Epithelial cell of proximal tubule (primary cell): ENCODE results near the gene FER. TPM values are rescaled to one million over a fixed set of nuclear protein-coding genes. Genes with fewer than 3 reads are reported as not detected.

Experiments
- DNase-seq: peaks from one replicate; pipeline ENCODE4 v3.0.0-alpha.2; 2011; ENCODE audit warnings: low read depth
- H3K4me3 ChIP-seq: 2 replicates; pipeline ENCODE4 v1.5.1; 2011; ENCODE audit warnings: low read depth, mild to moderate bottlenecking, low read length
- CTCF ChIP-seq: conservative IDR thresholded peaks from 2 replicates; pipeline ENCODE4 v1.5.1; 2012; ENCODE audit warnings: low read depth, mild to moderate bottlenecking, low read length
- total RNA-seq: library from RNA; depleted of rRNA; stranded (reverse); fragments of >200 nt; gene quantifications from 2 replicates; pipeline ENCODE4 v1.2.3, GENCODE V29; 2015

Gene FER
- total RNA-seq, 1 donor from 2014 or later = 10.1 TPM

DNA sequence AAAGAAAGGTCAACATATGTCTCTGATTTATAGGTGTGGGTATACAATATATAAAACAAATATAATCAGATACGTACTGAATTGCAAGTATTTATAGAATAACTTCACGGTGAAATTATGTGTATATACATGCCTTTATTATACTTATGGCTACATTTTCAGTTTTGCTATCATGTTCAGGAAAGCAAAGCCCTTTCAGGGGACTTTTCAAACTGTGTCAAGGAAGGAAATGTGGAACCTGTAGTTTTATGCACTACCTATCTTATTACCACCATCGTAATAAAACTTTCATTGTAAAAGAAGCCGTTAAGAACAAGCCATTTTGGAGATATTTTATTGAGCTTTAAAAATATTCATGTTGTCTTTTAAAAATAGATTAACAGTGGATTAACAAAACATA is 404.9 kb downstream of the FER start:
- DNase-seq = no peak
- no peak overlapping the region for H3K4me3 ChIP-seq
- no peak for TF ChIP-seq CTCF

- DNase-seq = no peak
- TF ChIP-seq CTCF = no peak
- H3K4me3 ChIP-seq = no peak overlapping the region
These were observed 407.9 kb downstream of the FER start for GRCh38 chr5:109155625-109156024.

DNA sequence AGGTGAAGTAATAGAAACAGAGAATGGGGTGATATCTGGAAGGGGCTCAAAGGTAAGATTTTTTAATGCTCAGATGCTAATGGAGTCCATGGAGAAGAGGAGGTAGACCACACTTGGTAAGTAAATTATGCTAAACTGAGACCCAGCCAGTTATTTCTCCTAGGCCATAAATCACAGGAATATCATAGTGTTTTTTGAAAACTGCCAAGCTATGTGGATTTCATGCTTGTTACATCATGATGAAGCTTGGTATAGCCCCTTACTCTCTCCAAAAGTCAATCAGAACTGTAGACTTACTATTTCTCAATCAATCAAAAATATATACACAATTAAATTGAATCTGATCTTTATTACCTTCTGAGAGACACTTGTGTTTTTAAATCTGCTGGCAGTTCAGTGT is 409.2 kb downstream of the FER start:
- no peak overlapping the region for H3K4me3 ChIP-seq
- no peak for DNase-seq
- no peak for TF ChIP-seq CTCF

DNA sequence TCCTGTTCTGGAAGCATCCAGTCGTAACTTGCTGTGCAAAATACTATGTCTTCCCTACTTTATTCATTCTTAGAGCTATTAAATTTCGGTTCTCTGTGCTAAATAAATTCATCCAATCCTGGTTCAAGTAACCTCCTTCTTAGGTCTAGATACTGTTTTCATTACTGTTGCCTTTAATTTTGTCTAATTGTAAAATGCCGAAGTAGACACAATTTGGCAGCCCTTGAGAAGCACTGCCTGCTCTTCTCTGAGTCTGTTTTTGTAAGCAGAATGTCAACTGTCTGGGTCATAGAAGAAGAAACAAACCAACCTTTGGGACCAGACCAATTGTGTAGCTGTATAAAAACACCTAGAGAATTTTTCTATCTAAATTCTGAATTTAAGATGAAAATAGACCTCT is 412.8 kb downstream of the FER start:
- no peak overlapping the region for H3K4me3 ChIP-seq
- no peak for TF ChIP-seq CTCF
- DNase-seq = no peak

DNA sequence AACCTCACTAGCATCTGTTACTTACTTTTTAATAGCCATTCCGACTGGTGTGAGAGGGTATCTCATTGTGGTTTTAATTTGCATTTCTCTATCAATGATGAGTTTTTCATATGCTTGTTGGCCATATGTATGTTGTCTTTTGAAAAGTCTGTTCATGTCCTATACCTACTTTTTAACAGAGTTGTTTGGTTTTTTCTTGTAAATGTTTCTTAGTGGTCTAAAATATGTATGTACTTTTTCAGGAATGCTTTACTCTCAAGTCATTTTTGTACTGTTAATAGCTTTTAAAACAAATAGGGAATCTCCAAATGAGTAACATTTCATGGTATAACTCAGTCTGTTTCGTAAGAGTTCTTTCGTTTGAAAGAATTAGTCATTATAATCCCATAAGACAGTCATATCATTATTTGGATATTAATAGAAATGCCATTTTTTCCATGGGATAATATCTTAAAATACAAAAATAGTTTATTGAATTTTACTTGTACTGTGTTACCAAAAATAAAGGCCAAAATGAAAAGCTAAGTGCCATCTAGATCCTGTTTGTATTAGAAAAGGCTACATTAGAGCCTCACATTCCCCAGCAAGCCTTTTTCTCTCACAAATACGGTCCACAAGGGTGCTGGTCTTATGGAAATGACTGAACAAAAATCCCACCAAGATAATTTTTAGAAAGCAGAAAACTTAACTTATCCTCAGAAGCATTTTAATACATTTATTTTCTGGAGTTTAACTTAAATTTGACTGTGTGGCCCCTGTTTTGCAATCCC is 414.4 kb downstream of the FER start:
- TF ChIP-seq CTCF = no peak
- no peak for DNase-seq
- no peak overlapping the region for H3K4me3 ChIP-seq

DNA sequence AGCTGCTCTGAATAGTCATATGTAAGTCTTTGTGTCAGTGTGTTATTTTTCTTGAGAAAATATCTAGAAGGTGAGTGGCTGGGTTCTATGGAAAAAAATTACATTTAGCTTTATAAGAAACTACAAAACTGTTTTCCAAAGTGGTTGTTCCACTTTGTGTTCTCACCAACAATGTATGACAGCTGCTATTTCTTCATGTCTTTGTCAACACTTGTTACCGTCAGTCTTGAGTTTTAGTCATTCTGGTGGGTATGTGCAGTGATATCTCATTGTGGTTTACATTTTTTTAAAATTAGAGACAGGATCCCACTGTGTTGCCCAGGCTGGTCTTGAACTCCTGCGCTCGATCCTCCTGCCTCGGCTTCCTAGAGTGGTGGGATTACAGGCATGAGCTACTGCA is 415.6 kb downstream of the FER start:
- DNase-seq = no peak
- TF ChIP-seq CTCF = no peak
- H3K4me3 ChIP-seq = no peak overlapping the region

DNA sequence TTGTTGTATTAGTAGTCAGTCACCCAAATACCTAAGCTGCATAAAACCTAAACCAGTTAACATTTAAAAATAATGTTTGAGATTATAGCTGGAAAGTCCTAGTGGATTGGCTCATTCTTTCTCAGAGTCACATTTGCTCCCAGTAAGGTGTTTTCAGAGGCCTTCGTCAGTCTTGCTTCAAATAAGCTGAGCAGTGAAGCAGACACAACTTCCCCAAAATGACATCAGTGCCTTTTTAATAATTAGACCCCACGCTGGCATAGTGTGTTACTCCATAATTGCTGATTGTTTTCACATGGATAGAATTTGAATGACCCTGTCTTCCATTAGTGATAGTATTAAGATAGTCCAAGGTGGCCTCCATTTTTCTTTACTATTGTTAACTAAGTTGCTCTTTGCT is 416.3 kb downstream of the FER start:
- no peak for DNase-seq
- TF ChIP-seq CTCF = no peak
- H3K4me3 ChIP-seq = no peak overlapping the region
